GM23248 (cell line): ENCODE results near the gene BRAF. TPM values are rescaled to one million over a fixed set of nuclear protein-coding genes. Genes with fewer than 3 reads are reported as not detected.

Experiments used
- DNase-seq: peaks from one replicate; pipeline ENCODE4 v3.0.0-alpha.2; 2015
- H2AFZ ChIP-seq: fragments of 200-600 bp; sonication (generic); 2 replicates; pipeline ENCODE4 v1.6.1; 2016; ENCODE audit warnings: antibody characterized with exemption
- H3F3A ChIP-seq: fragments of 200-600 bp; sonication (generic); 2 replicates; pipeline ENCODE4 v1.6.1; 2016; ENCODE audit warnings: mild to moderate bottlenecking, antibody characterized with exemption, mixed run types; ENCODE audit not compliant: insufficient read depth
- H3K27ac ChIP-seq: fragments of 200-600 bp; sonication (generic); 2 replicates; pipeline ENCODE4 v1.5.1; 2016; ENCODE audit warnings: mild to moderate bottlenecking
- H3K27me3 ChIP-seq: fragments of 200-600 bp; sonication (generic); replicated peaks from 2 replicates; pipeline ENCODE4 v1.6.1; 2016; ENCODE audit warnings: mild to moderate bottlenecking; ENCODE audit not compliant: insufficient read depth
- H3K36me3 ChIP-seq: fragments of 200-600 bp; sonication (generic); 2 replicates; pipeline ENCODE4 v1.6.1; 2016; ENCODE audit warnings: low read depth, mild to moderate bottlenecking
- H3K4me1 ChIP-seq: fragments of 200-600 bp; sonication (generic); 2 replicates; pipeline ENCODE4 v1.6.1; 2016; ENCODE audit warnings: mild to moderate bottlenecking; ENCODE audit not compliant: insufficient read depth
- H3K4me2 ChIP-seq: fragments of 200-600 bp; sonication (generic); one replicate; pipeline ENCODE4 v1.6.1; 2016; ENCODE audit warnings: mild to moderate bottlenecking; ENCODE audit not compliant: unreplicated experiment
- H3K4me3 ChIP-seq: fragments of 200-600 bp; sonication (generic); 2 replicates; pipeline ENCODE4 v1.5.1; 2016; ENCODE audit warnings: mild to moderate bottlenecking
- H3K79me2 ChIP-seq: fragments of 200-600 bp; sonication (generic); 2 replicates; pipeline ENCODE4 v1.6.1; 2016; ENCODE audit warnings: mild to moderate bottlenecking; ENCODE audit not compliant: insufficient read depth
- H3K9ac ChIP-seq: fragments of 200-600 bp; sonication (generic); 2 replicates; pipeline ENCODE4 v1.6.1; 2016; ENCODE audit warnings: mild to moderate bottlenecking
- H3K9me2 ChIP-seq: fragments of 200-600 bp; sonication (generic); 2 replicates; pipeline ENCODE4 v1.6.1; 2016; ENCODE audit warnings: mixed run types, mild to moderate bottlenecking, moderate library complexity; ENCODE audit not compliant: insufficient read depth
- H3K9me3 ChIP-seq: fragments of 200-600 bp; sonication (generic); one replicate; pipeline ENCODE4 v1.6.1; 2017; ENCODE audit warnings: low read depth
- H4K20me1 ChIP-seq: fragments of 200-600 bp; sonication (generic); 2 replicates; pipeline ENCODE4 v1.6.0; 2016; ENCODE audit not compliant: insufficient read depth
- EZH2 ChIP-seq: fragments of 200-600 bp; sonication (generic); IDR thresholded peaks from 2 replicates; pipeline ENCODE4 v1.6.1; 2018; ENCODE audit warnings: antibody characterized with exemption, mild to moderate bottlenecking; ENCODE audit not compliant: insufficient read depth, poor library complexity, severe bottlenecking
- EZH2phosphoT487 ChIP-seq: fragments of 200-600 bp; sonication (generic); IDR thresholded peaks from 2 replicates; pipeline ENCODE4 v1.6.1; 2018; ENCODE audit warnings: antibody characterized with exemption, moderate library complexity, mild to moderate bottlenecking, low read depth; ENCODE audit not compliant: insufficient read depth
- WGBS, 2 experiments: methylation state at CpG; one replicate each; pipeline ENCODE4 v1.1.6; 2015 to 2017; ENCODE audit warnings: low lambda C conversion rate in 2 of 2, low coverage in 1 of 2; ENCODE audit errors: missing lambda C conversion rate in 2 of 2; 5-methylcytosine and 5-hydroxymethylcytosine counted together
- in situ Hi-C: fragments of 300-500 bp; cut with MboI; formaldehyde crosslinking; loops from 2 replicates; pipeline ENCODE4 v1.15.0; 2020
- polyA plus RNA-seq: library from polyadenylated mRNA; unstranded; fragments of >200 nt; fragmentation: Nextera tagmentation; extraction: Ambion mirVana; gene quantifications from 2 replicates; pipeline ENCODE4 v1.2.1, GENCODE V29; 2016
- total RNA-seq: library from RNA; depleted of rRNA; stranded (reverse); fragments of >200 nt; shearing (Covaris generic); gene quantifications from 2 replicates; pipeline ENCODE4 v1.2.3, GENCODE V29; 2014

The BRAF gene
- total and polyA plus RNA-seq, 2 experiments from 2014 or later: 5.8 to 11.0 TPM

DNA sequence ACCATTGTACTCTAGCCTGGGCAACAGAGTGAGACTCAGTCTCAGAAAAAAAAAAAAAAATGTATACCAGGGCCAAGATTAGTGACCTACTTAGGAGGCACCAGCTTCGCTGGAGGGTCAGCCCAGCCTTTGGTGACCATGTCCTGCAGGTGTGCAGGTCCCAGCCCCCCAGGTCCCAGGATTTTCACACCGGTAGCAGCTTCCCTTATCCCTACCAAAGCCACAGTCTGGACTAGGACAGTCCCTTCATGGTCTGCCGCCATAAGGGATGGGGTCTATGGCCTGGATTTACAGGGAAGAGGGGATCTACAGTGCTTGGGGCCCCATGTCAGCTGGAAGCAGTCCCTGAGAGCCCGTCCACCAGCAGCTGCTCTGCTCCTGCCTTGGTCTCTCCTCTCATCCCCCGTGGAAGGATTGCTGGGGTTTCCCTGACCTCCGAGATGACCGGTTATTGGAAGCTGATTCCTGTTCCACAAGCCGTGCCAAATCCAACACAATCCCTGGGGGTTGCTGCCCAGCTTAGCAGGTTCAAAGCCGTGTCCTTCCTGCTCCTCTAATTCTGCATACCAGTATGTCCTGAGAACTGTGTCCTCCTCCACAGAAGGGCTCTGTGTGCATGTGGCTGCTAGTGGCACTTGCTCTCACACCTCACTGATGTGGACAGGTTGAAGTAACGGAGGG, 239.2 kb downstream of the BRAF start:
- Histone ChIP-seq H3K4me3 (no peak overlapping the region), H3K36me3 (no peaks in the 10 kb centered on the region), H3K4me2 (no peak overlapping the region), H3K9me2 (no peaks in the 10 kb centered on the region), H3K27me3 (no peaks in the 10 kb centered on the region), H4K20me1 (no peaks in the 10 kb centered on the region), H3K9ac (no peak overlapping the region), H2AFZ (no peak overlapping the region), H3K9me3 (no peaks in the 10 kb centered on the region), H3K79me2 (no peaks in the 10 kb centered on the region), H3K4me1 (no peaks in the 10 kb centered on the region), H3K27ac (no peak overlapping the region), H3F3A (no peaks in the 10 kb centered on the region)
- no peak for TF ChIP-seq EZH2
- in situ Hi-C loops: no loop called here
- DNase-seq: no peak
- 84 to 86% methylated on average over 10 of the region's 10 CpGs for WGBS, 2 experiments

DNA sequence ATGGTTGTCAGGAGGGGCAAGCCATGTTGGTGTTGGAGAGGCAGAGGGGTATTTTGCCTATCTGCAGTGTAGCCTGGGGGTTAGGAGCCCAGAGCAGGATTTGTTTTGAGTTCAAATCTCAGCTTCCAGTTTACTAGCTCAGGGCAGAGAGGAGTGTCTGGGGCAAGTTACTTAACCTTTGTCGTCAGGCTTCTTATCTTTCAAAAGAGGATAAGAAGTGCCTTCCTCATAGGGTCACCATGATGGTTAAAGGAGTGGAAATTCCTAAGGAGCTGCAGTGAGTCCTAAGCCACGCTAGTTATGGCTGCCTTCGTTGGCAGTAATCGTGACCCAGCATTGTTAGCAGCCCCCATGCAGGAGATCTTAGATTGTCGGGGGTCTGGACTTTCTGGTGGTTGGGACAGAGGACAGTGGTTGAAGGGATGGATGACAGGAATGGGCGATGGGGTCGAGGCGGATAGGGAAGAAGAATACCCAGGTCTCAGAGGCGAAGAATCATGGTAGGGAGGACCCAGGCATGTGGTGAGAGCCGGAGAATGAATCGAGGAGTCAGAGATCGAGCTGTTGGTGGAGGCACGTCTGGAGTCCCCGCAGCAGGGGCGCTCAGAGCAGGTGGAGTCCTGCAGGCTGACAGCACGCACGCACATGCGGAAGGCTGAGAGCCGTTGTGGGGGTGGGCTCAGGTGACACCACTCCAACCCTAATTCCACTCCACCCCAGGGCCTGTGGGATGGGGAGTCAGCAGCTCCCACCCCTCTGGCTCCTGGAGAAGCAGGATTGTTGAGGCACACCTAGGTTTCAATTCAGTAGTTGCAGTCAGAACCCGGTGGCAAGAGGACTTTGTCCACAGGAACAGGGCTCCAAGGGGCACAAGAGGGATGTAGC, 240.4 kb downstream of the BRAF start:
- no peaks in the 10 kb centered on the region for H3F3A ChIP-seq
- no peak overlapping the region for H3K27ac ChIP-seq
- TF ChIP-seq EZH2 (no peak), EZH2phosphoT487 (no peak)
- no peaks in the 10 kb centered on the region for H3K36me3 ChIP-seq
- no peak overlapping the region for H3K4me3 ChIP-seq
- no peaks in the 10 kb centered on the region for H3K27me3 ChIP-seq
- H4K20me1 ChIP-seq: no peaks in the 10 kb centered on the region
- H3K79me2 ChIP-seq: no peaks in the 10 kb centered on the region
- no peak for DNase-seq
- no peaks in the 10 kb centered on the region for H3K9me2 ChIP-seq
- in situ Hi-C loops: no loop called here
- H3K4me1 ChIP-seq: no peaks in the 10 kb centered on the region
- H3K9me3 ChIP-seq: no peaks in the 10 kb centered on the region
- H2AFZ ChIP-seq: no peak overlapping the region
- no peak overlapping the region for H3K4me2 ChIP-seq
- WGBS, 2 experiments: 92 to 94% methylated on average over 20 of the region's 20 CpGs
- H3K9ac ChIP-seq: no peak overlapping the region

DNA sequence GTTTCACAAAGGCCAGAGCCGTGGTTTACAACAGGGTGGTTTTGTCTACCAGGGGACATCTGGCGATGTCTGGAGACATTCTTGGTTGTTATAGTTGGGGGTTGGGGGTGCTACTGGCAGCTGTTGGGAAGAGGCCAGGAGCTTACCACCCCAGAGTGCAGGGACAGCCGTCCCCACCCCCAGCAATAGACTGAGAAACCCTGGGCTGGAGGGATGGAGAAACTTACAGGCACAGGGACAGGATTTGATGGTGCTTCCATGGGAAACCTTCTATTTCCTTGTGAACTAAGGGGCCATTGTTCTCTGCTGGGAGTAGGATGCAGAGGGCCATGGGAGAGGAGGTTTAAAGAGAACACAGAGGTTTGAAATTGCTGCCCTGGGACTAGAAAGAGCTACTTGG, 241.1 kb downstream of the BRAF start:
- Histone ChIP-seq H3K9me3 (no peaks in the 10 kb centered on the region), H3K4me3 (no peak overlapping the region), H3K36me3 (no peaks in the 10 kb centered on the region), H3K79me2 (no peaks in the 10 kb centered on the region), H3K9me2 (no peaks in the 10 kb centered on the region), H3K27me3 (no peaks in the 10 kb centered on the region), H3K4me2 (no peak overlapping the region), H3K27ac (no peak overlapping the region), H3F3A (no peaks in the 10 kb centered on the region), H2AFZ (no peak overlapping the region), H3K9ac (no peak overlapping the region), H4K20me1 (no peaks in the 10 kb centered on the region), H3K4me1 (no peaks in the 10 kb centered on the region)
- DNase-seq: no peak
- WGBS, 2 experiments: 93 to 94% methylated on average over 3 of the region's 3 CpGs
- in situ Hi-C loops: no loop called here
- no peak for TF ChIP-seq EZH2phosphoT487
- TF ChIP-seq EZH2: no peak

DNA sequence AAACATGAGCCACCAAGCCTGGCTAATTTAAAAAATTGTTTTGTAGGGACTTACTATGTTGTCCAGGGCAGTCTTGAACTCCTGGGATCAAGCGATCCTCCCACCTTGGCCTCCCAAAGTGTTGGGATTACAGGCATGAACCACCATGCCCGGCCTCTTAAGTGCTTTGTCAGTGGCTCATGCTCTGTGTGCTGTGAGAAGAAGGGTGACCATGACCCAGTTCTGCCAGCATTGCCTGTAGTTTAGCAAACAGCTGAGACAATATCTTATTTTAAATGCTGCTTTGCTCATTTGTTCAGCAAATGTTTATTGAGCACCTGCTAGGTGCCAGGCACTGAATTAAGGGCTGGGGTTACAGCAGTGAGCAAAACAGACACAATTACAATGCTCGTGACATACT, 243.0 kb downstream of the BRAF start:
- WGBS, 2 experiments: 88 to 96% methylated on average over 3 of the region's 3 CpGs
- Histone ChIP-seq H3K9me3 (no peaks in the 10 kb centered on the region), H3K4me2 (no peak overlapping the region), H3K27ac (no peak overlapping the region), H3K9me2 (no peaks in the 10 kb centered on the region), H3K79me2 (no peaks in the 10 kb centered on the region), H3K4me3 (no peak overlapping the region), H4K20me1 (no peaks in the 10 kb centered on the region), H2AFZ (no peak overlapping the region), H3K36me3 (no peaks in the 10 kb centered on the region), H3F3A (no peaks in the 10 kb centered on the region), H3K27me3 (no peaks in the 10 kb centered on the region), H3K9ac (no peak overlapping the region), H3K4me1 (no peaks in the 10 kb centered on the region)
- TF ChIP-seq EZH2 (no peak), EZH2phosphoT487 (no peak)
- no peak for DNase-seq
- in situ Hi-C loops: no loop called here
